ENCODE measurements around the gene ALDH3A1. TPM values are rescaled to one million over a fixed set of nuclear protein-coding genes. Genes with fewer than 3 reads are reported as not detected.

ALDH3A1 gene
- total RNA-seq, 1 experiment from 2014 or later, result 0.39 TPM

DNA sequence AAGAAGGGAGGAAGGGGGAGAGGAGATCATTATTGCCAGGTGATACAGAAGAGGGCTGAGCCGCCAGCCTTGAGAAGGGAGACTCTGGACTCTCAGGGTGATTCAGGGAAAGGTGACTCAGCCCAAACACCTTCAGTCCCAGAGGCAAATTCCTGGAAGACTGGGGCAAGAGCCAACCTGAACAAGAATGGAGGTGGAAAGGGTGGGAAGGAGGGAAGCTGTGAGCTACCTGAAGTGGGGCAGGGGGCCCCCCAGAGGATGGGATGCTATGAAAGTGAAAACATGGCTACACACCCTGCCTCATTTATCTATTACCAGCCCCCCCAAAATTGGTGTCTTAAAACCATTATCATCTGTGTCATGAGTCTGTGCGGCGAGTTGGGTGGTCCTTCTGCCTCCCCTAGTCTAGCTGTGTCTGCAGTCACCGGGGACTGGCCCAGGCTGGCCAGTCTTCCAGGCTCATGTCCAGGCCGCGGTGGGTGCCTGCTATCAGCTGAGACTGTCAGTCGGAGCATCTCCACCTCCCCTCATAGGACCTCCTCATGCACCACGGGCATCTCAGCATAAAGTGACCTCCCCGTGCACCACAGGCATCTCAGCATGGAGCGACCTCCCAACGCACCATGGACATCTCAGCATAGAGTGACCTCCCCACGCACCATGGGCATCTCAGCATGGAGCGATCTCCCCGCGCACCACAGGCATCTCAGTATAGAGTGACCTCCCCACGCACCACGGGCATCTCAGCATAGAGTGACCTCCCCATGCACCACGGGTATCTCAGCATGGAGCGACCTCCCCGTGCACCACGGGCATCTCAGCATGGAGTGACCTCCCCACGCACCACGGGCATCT lies 28.5 kb downstream of the ALDH3A1 start:
- H3K27ac ChIP-seq (ENCODE audit: insufficient read length, low read depth, low read length), result no peak overlapping the region
- H3K4me2 ChIP-seq (ENCODE audit: insufficient read depth, insufficient read length, low read length), result no peak overlapping the region

More for the DNA sequence above, 28.5 kb downstream of the ALDH3A1 start:
- DNase-seq, result peak; percentile 27
- no peak overlapping the region for H3K23ac ChIP-seq (ENCODE audit: insufficient read length, low read depth, low read length)
- H2BK12ac ChIP-seq (ENCODE audit: insufficient read length, low read depth, low read length), result no peak overlapping the region
- H4K8ac ChIP-seq (replicated peaks; ENCODE audit: insufficient read length, low read depth, low read length), result no peak overlapping the region
- Mint-ChIP-seq H3K4me1 (peaks cover 5 to 14% of the 10 kb centered on the region in 2 experiments), H3K27ac (no peak overlapping the region), H3K27me3 (ENCODE audit: low read depth) (no peaks in the 10 kb centered on the region), H3K9me3 (no peaks in the 10 kb centered on the region), H3K4me3 (no peak overlapping the region), H3K36me3 (ENCODE audit: insufficient read depth in 1 of 3, low read depth in 3 of 3) (no peaks in the 10 kb centered on the region)
- H4K91ac ChIP-seq (ENCODE audit: insufficient read length, low read depth, low read length), result no peak overlapping the region
- no peaks in the 10 kb centered on the region for H3K9me3 ChIP-seq (ENCODE audit: control insufficient read depth, low read depth, low read length)
- H3K4ac ChIP-seq (ENCODE audit: low read depth, low read length), result no peak overlapping the region
- no peak overlapping the region for H3T11ph ChIP-seq (ENCODE audit: low read length)
- H2BK15ac ChIP-seq (ENCODE audit: low read depth, low read length), result no peak overlapping the region
- H2BK5ac ChIP-seq (ENCODE audit: insufficient read length, low read length), result no peak overlapping the region
- no CpG with 5 or more reads among the region's 23 CpGs for WGBS (ENCODE audit: extremely low coverage, insufficient read length, low lambda C conversion rate)
- no peak for TF ChIP-seq CTCF (conservative IDR thresholded peaks at IDR 0.05)
- no peaks in the 10 kb centered on the region for H3K23me2 ChIP-seq (ENCODE audit: insufficient read length, low read depth, low read length, poor library complexity, severe bottlenecking)
- no peak overlapping the region for H2BK20ac ChIP-seq (ENCODE audit: low read depth, low read length, poor library complexity, severe bottlenecking)
- no peak overlapping the region for H3K18ac ChIP-seq (ENCODE audit: insufficient read length, low read depth, low read length)
- no peak overlapping the region for H2AFZ ChIP-seq (ENCODE audit: low read length)
- H3K79me1 ChIP-seq (ENCODE audit: insufficient read depth, low read depth, low read length, poor library complexity, severe bottlenecking), result no peaks in the 10 kb centered on the region
- no peak overlapping the region for H2BK120ac ChIP-seq (ENCODE audit: low read depth, low read length, poor library complexity, severe bottlenecking)
- no peak overlapping the region for H2AK5ac ChIP-seq (ENCODE audit: insufficient read length, low read length)
- no peak overlapping the region for H3K9ac ChIP-seq (ENCODE audit: extremely low read depth, insufficient read length, low read length)
- no peaks in the 10 kb centered on the region for H4K20me1 ChIP-seq (ENCODE audit: control insufficient read depth, insufficient read depth, insufficient read length)
- H3K27me3 ChIP-seq (ENCODE audit: insufficient read depth, low read length), result no peaks in the 10 kb centered on the region
- H3K14ac ChIP-seq (ENCODE audit: insufficient read depth, low read length), result no peak overlapping the region
- H3K79me2 ChIP-seq (ENCODE audit: insufficient read depth, low read length), result no peaks in the 10 kb centered on the region
- H4K5ac ChIP-seq (ENCODE audit: insufficient read length, low read depth, low read length), result no peak overlapping the region
- no peaks in the 10 kb centered on the region for H3K4me1 ChIP-seq (ENCODE audit: insufficient read depth, low read length)
- H3K56ac ChIP-seq (ENCODE audit: insufficient read length, low read depth, low read length), result no peak overlapping the region
